Neuronal stem cell (in vitro differentiated cells): ENCODE results near the gene OLFM1.

Experiments used
- DNase-seq: peaks from one replicate; pipeline ENCODE4 v3.0.0-alpha.2; 2013; ENCODE audit warnings: low spot score
- H2AFZ ChIP-seq: one replicate; pipeline ENCODE4 v1.6.1; 2013; ENCODE audit warnings: mild to moderate bottlenecking, low read length, inconsistent platforms
- H2AK5ac ChIP-seq: 2 replicates; pipeline ENCODE4 v1.6.1; 2013; ENCODE audit warnings: low read depth, mild to moderate bottlenecking, inconsistent platforms, low read length, moderate library complexity, mixed read lengths
- H2BK120ac ChIP-seq: 2 replicates; pipeline ENCODE4 v1.6.1; 2013; ENCODE audit warnings: low read depth, mild to moderate bottlenecking, inconsistent platforms, low read length, moderate library complexity, mixed read lengths
- H2BK12ac ChIP-seq: one replicate; pipeline ENCODE4 v1.6.1; 2013; ENCODE audit warnings: low read length, inconsistent platforms
- H2BK15ac ChIP-seq: 2 replicates; pipeline ENCODE4 v1.6.1; 2013; ENCODE audit warnings: mild to moderate bottlenecking, low read length, inconsistent platforms, mixed read lengths
- H2BK5ac ChIP-seq: one replicate; pipeline ENCODE4 v1.6.1; 2013; ENCODE audit warnings: inconsistent platforms, mild to moderate bottlenecking, low read length, moderate library complexity
- H3K14ac ChIP-seq: one replicate; pipeline ENCODE4 v1.6.1; 2013; ENCODE audit warnings: low read length, inconsistent platforms
- H3K18ac ChIP-seq: 2 replicates; pipeline ENCODE4 v1.6.1; 2013; ENCODE audit warnings: low read length, inconsistent platforms
- H3K23ac ChIP-seq: 2 replicates; pipeline ENCODE4 v1.6.1; 2013; ENCODE audit warnings: low read depth, mild to moderate bottlenecking, mixed read lengths, low read length, inconsistent platforms; ENCODE audit not compliant: poor library complexity
- H3K27ac ChIP-seq: replicated peaks from 3 replicates; pipeline ENCODE4 v1.5.1; 2013; ENCODE audit warnings: low read length, inconsistent platforms
- H3K27me3 ChIP-seq, 3 experiments: 2 replicates each; pipeline ENCODE4 v1.6.1; 2013; ENCODE audit warnings: low read length in 3 of 3, mild to moderate bottlenecking in 2 of 3, inconsistent platforms in 1 of 3, low read depth in 1 of 3, mixed read lengths in 1 of 3, moderate library complexity in 1 of 3; ENCODE audit not compliant: control insufficient read depth in 3 of 3, insufficient read depth in 3 of 3
- H3K36me3 ChIP-seq, 2 donors: replicated peaks in 1 of 2; 2 replicates each; pipeline ENCODE4 v1.6.1; 2013; ENCODE audit warnings: low read length in 2 of 2; ENCODE audit not compliant: control insufficient read depth in 2 of 2, insufficient read depth in 2 of 2
- H3K4ac ChIP-seq: 2 replicates; pipeline ENCODE4 v1.6.1; 2013; ENCODE audit warnings: inconsistent platforms, mild to moderate bottlenecking, low read length, moderate library complexity
- H3K4me1 ChIP-seq, 2 donors: 1 replicate in 1 of 2; 2 replicates in 1 of 2; pipeline ENCODE4 v1.6.1; 2013; ENCODE audit warnings: low read length in 2 of 2, low read depth in 1 of 2; ENCODE audit not compliant: control insufficient read depth in 2 of 2, insufficient read depth in 1 of 2
- H3K4me2 ChIP-seq: one replicate; pipeline ENCODE4 v1.6.1; 2013; ENCODE audit warnings: mild to moderate bottlenecking, low read length, inconsistent platforms; ENCODE audit not compliant: insufficient read depth, poor library complexity, severe bottlenecking
- H3K4me3 ChIP-seq, 2 donors: 2 replicates each; pipeline ENCODE4 v1.5.1; 2013; ENCODE audit warnings: low read length in 2 of 2, mild to moderate bottlenecking in 2 of 2, inconsistent platforms in 1 of 2, moderate library complexity in 1 of 2
- H3K79me1 ChIP-seq: one replicate; pipeline ENCODE4 v1.6.1; 2013; ENCODE audit warnings: low read depth, mild to moderate bottlenecking, inconsistent platforms, low read length, moderate library complexity
- H3K9ac ChIP-seq: one replicate; pipeline ENCODE4 v1.6.1; 2013; ENCODE audit warnings: mild to moderate bottlenecking, low read depth, low read length, inconsistent platforms; ENCODE audit not compliant: poor library complexity
- H3K9me3 ChIP-seq, 2 donors: replicated peaks in 1 of 2; 2 replicates each; pipeline versions ENCODE3 to v1.6.1; 2013; ENCODE audit warnings: low read length in 2 of 2, mild to moderate bottlenecking in 2 of 2, inconsistent platforms in 1 of 2, low read depth in 1 of 2, mixed read lengths in 1 of 2, moderate library complexity in 1 of 2; ENCODE audit not compliant: control insufficient read depth in 2 of 2, insufficient read depth in 1 of 2
- H4K8ac ChIP-seq: one replicate; pipeline ENCODE4 v1.6.1; 2013; ENCODE audit warnings: low read depth, mild to moderate bottlenecking, inconsistent platforms, low read length, moderate library complexity
- H4K91ac ChIP-seq: one replicate; pipeline ENCODE4 v1.6.1; 2013; ENCODE audit warnings: low read length, low read depth, mild to moderate bottlenecking, inconsistent platforms; ENCODE audit not compliant: poor library complexity
- WGBS, 2 donors: extraction: QIAGEN DNeasy Blood & Tissue Kit; methylation state at CpG; one replicate each; pipeline ENCODE4 v1.1.7; 2013; ENCODE audit warnings: missing lambda C conversion rate in 2 of 2, mixed read lengths in 1 of 2; ENCODE audit not compliant: insufficient read length in 2 of 2, insufficient replicate concordance in 1 of 2; ENCODE audit errors: extremely low coverage in 2 of 2; 5-methylcytosine and 5-hydroxymethylcytosine counted together

The OLFM1 gene

GRCh38 chr9:135086597-135087488 lies 625 bp upstream of the OLFM1 start:
- H2BK12ac ChIP-seq, result peak overlapping the region; percentile 68
- peak overlapping the region; percentile 69 for H3K4me2 ChIP-seq
- peaks cover 2 to 3% of the 10 kb centered on the region in 2 donors for H3K4me1 ChIP-seq
- peaks cover 0 to 6% of the 10 kb centered on the region in 2 donors for H3K9me3 ChIP-seq
- no peak overlapping the region for H4K91ac ChIP-seq
- H3K79me1 ChIP-seq, result no peaks in the 10 kb centered on the region
- H4K8ac ChIP-seq, result no peak overlapping the region
- peak overlapping the region; percentile 25 to 34 for H3K4me3 ChIP-seq
- H2BK15ac ChIP-seq, result peak overlapping the region; percentile 58
- H3K18ac ChIP-seq, result peak overlapping the region; percentile 78
- peak overlapping the region; percentile 57 for H3K9ac ChIP-seq
- peak overlapping the region; percentile 34 for H2BK5ac ChIP-seq
- no peaks in the 10 kb centered on the region for H3K36me3 ChIP-seq
- no peak overlapping the region for H3K4ac ChIP-seq
- no peak for DNase-seq
- H3K14ac ChIP-seq, result no peak overlapping the region
- H2BK120ac ChIP-seq, result no peak overlapping the region
- H3K23ac ChIP-seq, result peak overlapping the region; percentile 61
- peaks cover 17 to 51% (median 48%) of the 10 kb centered on the region in 3 experiments for H3K27me3 ChIP-seq
- H2AK5ac ChIP-seq, result peak overlapping the region; percentile 84
- no peak overlapping the region for H3K27ac ChIP-seq
- H2AFZ ChIP-seq, result peak overlapping the region; percentile 68
- no CpG with 5 or more reads among the region's 61 CpGs for WGBS, 2 donors

- no CpG with 5 or more reads among the region's 57 CpGs for WGBS, 2 donors
- Histone ChIP-seq H3K9me3 (peaks cover 0 to 6% of the 10 kb centered on the region in 2 donors), H2AK5ac (no peak overlapping the region), H2BK12ac (no peak overlapping the region), H2BK15ac (no peak overlapping the region), H4K91ac (no peak overlapping the region), H3K14ac (peak overlapping the region; percentile 31), H3K27me3 (peaks cover 17 to 51% (median 46%) of the 10 kb centered on the region in 3 experiments), H3K4me3 (peak overlapping the region; percentile 44 to 76), H3K18ac (no peak overlapping the region), H2BK5ac (no peak overlapping the region), H3K36me3 (no peaks in the 10 kb centered on the region), H4K8ac (no peak overlapping the region), H2BK120ac (no peak overlapping the region), H3K9ac (no peak overlapping the region), H3K23ac (no peak overlapping the region), H3K4me2 (peak overlapping the region; percentile 95), H3K79me1 (no peaks in the 10 kb centered on the region), H3K4ac (no peak overlapping the region), H3K27ac (no peak overlapping the region), H3K4me1 (peaks cover 2 to 3% of the 10 kb centered on the region in 2 donors), H2AFZ (peak overlapping the region; percentile 63)
- DNase-seq, result no peak
Measured at GRCh38 chr9:135087899-135088347, 455 bp downstream of the OLFM1 start.

GRCh38 chr9:135088348-135088978 lies 995 bp downstream of the OLFM1 start:
- no peak overlapping the region for H2BK12ac ChIP-seq
- peaks cover 0 to 6% of the 10 kb centered on the region in 2 donors for H3K9me3 ChIP-seq
- H2BK5ac ChIP-seq, result no peak overlapping the region
- H2BK120ac ChIP-seq, result no peak overlapping the region
- no peaks in the 10 kb centered on the region for H3K79me1 ChIP-seq
- peak overlapping the region; percentile 63 for H2AFZ ChIP-seq
- H3K18ac ChIP-seq, result peak overlapping the region; percentile 8
- H3K4ac ChIP-seq, result no peak overlapping the region
- peak overlapping the region in 1 of 2 donors; percentile 76 for H3K4me3 ChIP-seq
- H3K14ac ChIP-seq, result peak overlapping the region; percentile 31
- DNase-seq, result no peak
- H2AK5ac ChIP-seq, result no peak overlapping the region
- no peak overlapping the region for H4K8ac ChIP-seq
- H3K23ac ChIP-seq, result peak overlapping the region; percentile 39
- H3K4me2 ChIP-seq, result peak overlapping the region; percentile 95
- H3K27ac ChIP-seq, result no peak overlapping the region
- no peak overlapping the region for H2BK15ac ChIP-seq
- H3K27me3 ChIP-seq, result peaks cover 17 to 51% (median 42%) of the 10 kb centered on the region in 3 experiments
- H4K91ac ChIP-seq, result no peak overlapping the region
- WGBS, 2 donors, result no CpG with 5 or more reads among the region's 45 CpGs
- no peaks in the 10 kb centered on the region for H3K36me3 ChIP-seq
- H3K9ac ChIP-seq, result no peak overlapping the region
- peaks cover 2 to 3% of the 10 kb centered on the region in 2 donors for H3K4me1 ChIP-seq
